AG10803 (cell line): ENCODE results near the gene STK11.

ENCODE experiments used
- DNase-seq: peaks from one replicate; pipeline ENCODE4 v3.0.0; 2010; ENCODE audit warnings: low read depth
- H3K4me3 ChIP-seq: 2 replicates; pipeline ENCODE4 v1.5.1; 2011; ENCODE audit warnings: mild to moderate bottlenecking, low read length, control low read depth
- CTCF ChIP-seq: conservative IDR thresholded peaks from 2 replicates; pipeline ENCODE4 v1.5.1; 2011; ENCODE audit warnings: mild to moderate bottlenecking, low read length, control low read depth, inconsistent platforms

Gene STK11

GRCh38 chr19:1237027-1237659 lies 31.6 kb downstream of the STK11 start:
- DNase-seq: no peak
- TF ChIP-seq CTCF: no peak
- H3K4me3 ChIP-seq: peak overlapping the region; percentile 71

GRCh38 chr19:1237754-1238368 lies 32.3 kb downstream of the STK11 start, which contains the start of gene CBARP:
Gene CBARP (minus strand): TSS chr19:1238005. CDS start chr19:1236100, 1,905 bp downstream.
- H3K4me3 ChIP-seq: peak within 1 kb of the TSS; percentile 71
- TF ChIP-seq CTCF: no peak
- no peak for DNase-seq

GRCh38 chr19:1238369-1239303 lies 33.1 kb downstream of the STK11 start:
- no peak for DNase-seq
- no peak for TF ChIP-seq CTCF
- H3K4me3 ChIP-seq: peak overlapping the region; percentile 43

GRCh38 chr19:1239420-1239795 lies 33.8 kb downstream of the STK11 start:
- H3K4me3 ChIP-seq: no peak overlapping the region
- no peak for DNase-seq
- no peak for TF ChIP-seq CTCF

- peak; percentile 55 for TF ChIP-seq CTCF
- peak; percentile 82 for DNase-seq
- peak overlapping the region; percentile 52 for H3K4me3 ChIP-seq
Measured at GRCh38 chr19:1239796-1240737, 34.5 kb downstream of the STK11 start.

- TF ChIP-seq CTCF: no peak
- H3K4me3 ChIP-seq: no peak overlapping the region
Measured at GRCh38 chr19:1240925-1241324, 35.3 kb downstream of the STK11 start.

More at GRCh38 chr19:1240925-1241324, 35.3 kb downstream of the STK11 start:
- DNase-seq: no peak
